Retina (tissue), 1 donor: ENCODE data around the gene STAG1.
"Not testable (repeated sequence)": the region's sequence is repeated elsewhere in the genome, so short reads cannot be mapped to it uniquely, and the experiment has no call there.

Experiments
- DNase-seq: peaks from one replicate; pipeline ENCODE4 v3.0.0-alpha.2; 2016

STAG1 gene

DNA sequence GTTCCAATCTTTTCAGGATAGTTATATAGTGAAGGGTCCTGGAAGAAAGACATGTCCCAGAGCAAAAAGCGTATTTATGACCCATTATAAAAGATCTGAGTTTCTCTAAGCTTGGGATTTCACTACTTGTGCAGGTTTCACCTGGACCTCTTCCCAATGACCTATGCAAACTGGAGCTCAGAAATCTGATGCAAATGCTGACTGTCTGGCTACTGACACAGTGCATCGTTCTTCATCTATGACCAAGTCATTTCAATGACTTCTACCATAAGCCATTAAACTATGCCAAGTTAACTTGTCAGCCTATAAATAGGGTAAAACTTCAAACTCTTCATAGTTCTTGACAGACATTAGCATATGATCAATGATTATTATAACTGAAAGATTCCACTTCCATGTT lies 11.1 kb downstream of the STAG1 start:
- no peak for DNase-seq

DNA sequence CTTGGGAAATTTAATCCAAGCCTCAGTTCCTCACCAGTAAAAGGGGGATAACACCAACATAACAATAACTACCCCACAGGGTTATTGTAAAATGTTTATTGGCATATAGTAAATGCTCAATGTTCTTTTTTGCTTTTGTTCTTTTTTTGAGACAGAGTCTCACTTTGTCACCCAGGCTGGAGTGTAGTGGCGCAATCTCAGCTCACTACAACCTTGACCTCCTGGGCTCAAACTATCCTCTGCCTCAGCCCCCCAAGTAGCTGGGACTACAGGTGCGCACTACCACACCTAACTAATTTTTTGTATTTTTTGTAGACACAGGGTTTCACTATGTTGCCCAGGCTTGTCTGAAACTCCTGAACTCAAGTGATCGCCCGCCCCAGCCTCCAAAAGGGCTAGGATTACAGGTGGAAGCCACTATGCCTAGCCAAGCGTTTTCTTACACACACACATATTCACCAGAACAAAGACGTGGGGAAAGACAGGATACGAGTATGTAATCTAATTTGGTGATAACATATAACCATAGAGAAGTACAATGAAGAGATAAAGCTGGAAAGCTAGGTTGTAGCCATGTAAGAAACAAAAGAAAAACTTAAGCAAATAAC lies 11.7 kb downstream of the STAG1 start:
- no peak for DNase-seq

DNA sequence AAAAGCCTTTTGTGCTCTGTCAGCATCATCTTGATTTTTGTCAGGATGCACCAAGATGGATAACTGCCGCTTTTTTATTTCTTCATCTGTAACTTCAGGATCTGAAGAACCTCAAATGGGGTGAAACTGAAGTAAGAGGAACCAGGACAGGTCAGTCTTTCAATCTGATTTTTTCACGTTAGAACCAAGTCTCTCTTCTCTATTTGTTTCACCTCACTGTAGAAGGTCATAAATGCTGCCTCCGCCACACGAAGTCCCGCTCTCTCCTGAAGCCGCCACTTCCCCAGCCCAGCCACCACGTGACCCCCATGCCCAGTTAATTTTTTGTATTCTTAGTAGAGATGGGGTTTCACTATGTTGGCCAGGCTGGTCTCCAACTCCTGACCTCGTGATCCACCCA lies 15.2 kb downstream of the STAG1 start:
- DNase-seq: not testable (repeated sequence)

DNA sequence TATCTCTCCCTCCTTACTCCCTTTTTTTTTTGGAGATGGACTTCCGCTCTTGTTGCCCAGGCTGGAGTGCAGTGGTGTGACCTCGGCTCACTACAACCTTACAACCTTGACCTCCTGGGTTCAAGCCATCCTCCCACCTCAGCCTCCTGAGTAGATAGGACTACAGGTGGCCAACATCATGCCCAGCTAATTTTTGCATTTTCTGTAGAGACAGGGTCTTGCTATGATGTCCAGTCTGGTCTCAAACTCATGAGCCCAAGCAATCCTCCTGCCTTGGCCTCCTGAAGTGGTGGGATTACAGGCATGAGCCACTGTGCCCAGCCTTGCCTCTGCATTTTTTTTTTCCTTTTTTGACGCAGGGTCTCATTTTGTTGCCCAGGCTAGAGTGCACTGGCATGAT lies 17.1 kb downstream of the STAG1 start:
- no peak for DNase-seq

DNA sequence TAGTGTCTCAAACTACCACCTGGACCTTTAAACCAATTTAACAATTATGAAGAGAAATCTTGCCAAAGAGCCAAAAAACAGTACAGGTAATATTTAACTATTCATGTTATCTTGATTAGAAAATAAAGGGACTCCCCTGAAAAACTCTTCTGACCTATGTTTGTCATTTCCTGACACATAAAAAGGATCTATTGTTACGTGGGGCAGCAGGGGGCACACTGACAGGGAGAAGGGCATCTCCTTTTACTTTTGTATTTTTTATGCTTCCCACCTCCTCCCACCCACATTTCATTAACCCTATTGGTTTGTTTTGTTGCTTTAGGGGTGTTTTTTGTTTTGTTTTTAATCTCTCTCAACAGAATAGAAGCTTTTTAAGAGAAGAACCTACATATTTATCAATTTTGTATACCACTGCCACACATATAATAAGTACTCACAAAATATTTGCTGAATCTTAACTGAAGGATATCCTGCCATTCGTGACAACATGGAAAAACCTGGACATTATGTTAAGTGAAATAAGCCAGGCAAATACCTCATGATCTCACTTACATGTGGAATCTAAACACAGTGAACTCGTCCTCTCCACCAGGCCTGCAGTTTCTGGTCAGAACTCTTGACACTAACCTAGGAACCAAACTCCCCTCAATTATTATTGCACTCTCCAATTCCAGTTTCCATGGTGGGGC lies 17.7 kb downstream of the STAG1 start:
- DNase-seq: no peak

DNA sequence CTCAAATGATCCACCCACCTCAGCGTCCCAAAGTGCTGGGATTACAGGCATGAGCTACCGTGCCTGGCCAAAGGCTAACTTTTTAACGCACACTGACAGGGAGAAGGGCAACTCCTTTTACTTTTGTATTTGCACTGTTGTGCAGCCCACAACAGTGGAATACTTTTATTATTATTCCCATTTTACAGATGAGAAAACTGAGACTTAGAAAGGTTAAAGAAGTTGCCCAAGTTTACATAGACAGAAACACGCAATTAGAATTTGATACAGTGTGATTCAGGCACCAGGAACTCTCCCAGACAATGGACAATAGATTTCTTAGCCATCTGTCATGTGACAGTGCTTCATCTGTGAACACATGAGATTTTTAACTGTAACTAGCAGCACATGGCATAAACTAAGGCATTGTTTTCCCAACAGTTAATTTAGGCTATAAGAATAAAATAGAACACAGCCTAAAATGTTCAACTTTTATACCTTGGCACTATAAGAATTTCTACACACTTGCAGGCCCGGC lies 18.8 kb downstream of the STAG1 start:
- no peak for DNase-seq

DNA sequence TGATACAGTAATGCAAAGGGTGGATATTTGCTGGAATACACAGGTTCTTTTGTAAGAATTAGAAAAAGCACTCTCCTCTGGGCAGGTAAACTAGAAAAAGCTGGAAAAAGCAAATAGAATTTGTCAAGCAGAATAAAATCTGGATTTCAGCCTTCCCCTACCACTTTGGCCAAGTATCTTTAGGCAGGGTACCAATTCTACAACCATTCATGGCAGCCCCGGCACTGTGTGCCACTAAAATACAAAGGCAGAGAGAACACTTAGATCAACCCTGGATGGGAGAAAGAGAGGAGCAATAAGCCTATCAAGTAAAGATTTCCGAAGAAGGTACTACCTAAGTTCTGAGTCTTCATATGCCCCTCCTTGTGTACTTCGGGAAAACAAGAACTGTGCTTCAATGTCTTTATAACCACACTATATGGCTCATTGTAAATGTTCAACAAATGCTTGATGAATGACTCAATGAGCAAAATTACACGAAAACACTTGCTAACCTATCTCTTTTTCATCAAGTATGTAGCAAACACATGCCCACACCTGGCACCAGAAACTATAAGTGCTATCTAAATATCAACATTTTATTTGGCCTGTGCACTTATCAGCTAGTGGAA lies 20.8 kb downstream of the STAG1 start:
- no peak for DNase-seq

DNA sequence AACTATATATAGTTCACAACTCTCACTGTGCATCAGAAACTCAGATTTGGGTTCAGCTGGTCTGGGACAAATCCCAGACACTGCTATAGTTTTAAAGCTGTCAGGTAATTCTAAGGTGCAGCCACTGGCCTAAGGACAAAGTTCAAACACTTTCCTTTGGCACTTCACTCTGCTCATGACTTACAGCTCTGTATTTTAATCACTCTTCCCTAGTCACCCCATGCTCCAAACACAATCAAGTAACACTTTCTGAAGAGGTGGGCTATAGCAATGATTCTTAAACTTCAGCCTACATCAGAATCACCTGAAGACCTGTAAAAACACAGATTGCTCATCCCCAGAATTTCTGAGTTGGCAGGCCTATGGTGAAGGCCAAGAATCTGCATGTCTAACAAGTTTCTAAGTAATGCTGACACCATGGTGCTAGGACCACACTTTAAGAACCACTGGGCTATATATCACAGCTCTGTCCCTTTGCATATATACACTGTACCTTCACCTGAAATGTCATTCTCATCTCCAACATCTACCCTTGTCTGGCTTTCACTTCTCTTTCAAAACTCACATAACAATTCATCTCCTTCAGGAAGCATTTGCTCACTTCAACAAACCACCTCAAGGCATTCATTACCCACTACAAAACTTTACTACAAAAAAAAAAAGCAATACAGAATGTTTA lies 21.4 kb downstream of the STAG1 start:
- no peak for DNase-seq

DNA sequence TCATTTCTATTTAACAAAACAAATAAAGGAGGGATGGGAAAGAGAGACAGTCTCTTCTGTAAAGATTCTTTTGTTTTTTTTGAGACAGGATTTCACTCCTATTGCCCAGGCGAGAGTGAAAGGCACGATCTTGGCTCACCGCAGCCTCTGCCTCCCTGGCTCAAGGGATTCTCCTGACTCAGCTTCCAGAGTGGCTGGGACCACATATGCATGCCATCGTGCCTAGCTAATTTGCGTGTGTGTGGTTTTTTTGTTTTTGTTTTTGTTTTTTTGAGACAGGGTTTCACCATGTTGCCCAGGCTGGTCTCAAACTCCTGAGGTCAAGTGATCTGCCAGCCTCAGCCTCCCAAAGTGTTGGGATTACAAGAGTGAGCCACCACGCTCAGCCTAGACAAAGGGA lies 23.3 kb downstream of the STAG1 start:
- no peak for DNase-seq

DNA sequence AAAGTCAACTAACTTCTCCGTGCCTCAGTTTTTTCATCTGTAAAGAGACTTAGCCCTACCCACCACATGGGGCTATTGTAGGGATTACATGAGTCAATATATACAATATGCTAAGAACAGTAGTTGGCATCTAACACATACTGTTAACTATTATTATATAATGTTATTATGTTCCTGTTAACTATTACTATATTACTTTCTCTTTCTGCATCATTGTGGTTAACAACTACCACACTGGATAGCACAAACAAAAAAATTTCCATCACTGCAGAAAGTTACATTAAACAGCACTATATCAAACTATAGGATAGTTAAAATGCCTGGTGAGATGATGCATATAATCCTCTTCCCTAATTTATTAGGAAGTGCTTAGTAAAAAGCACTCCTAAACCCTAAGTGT lies 23.7 kb downstream of the STAG1 start:
- DNase-seq: no peak

DNA sequence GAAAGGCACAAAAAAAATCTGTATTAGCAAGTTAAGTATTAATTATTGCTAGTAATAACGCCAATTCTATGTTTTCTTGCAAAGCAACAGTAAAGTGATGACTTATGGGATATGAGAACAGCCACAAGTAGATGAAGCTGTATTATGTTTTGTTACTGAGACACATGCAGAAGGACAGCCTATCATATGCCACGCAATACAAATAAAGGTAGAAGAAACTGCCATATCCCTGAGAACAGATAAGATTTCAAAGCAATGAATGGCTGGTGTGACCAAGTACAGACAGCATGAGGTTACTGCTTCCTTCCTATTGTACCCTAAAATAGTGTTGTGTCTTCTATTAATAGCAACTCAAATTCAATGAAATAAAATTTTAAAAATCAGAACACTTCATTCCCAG lies 26.7 kb downstream of the STAG1 start:
- DNase-seq: no peak

DNA sequence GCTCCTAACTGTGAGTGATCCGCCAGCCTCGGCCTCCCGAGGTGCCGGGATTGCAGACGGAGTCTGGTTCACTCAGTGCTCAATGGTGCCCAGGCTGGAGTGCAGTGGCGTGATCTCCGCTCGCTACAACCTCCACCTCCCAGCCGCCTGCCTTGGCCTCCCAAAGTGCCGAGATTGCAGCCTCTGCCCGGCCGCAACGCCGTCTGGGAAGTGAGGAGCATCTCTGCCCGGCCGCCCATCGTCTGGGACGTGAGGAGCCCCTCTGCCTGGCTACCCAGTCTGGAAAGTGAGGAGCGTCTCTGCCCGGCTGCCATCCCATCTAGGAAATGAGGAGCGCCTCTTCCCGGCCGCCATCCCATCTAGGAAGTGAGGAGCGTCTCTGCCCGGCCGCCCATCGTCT lies 29.3 kb downstream of the STAG1 start:
- DNase-seq: not testable (repeated sequence)

DNA sequence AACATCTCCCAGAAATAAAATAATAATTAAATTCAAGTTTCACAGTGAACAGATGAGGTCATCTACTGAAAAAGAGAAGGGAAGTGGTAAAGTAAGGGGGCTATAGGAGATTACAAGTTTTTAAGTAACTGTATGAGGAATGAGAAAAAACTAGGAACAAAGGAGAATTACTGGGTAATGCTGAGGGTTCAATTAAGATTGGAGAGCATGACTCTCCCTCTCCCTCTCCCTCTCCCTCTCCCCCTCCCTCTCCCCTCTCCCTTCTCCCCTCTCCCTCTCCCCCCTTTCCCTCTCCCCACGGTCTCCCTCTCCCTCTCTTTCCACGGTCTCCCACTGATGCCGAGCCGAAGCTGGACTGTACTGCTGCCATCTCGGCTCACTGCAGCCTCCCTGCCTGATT lies 29.8 kb downstream of the STAG1 start:
- not testable (repeated sequence) for DNase-seq

DNA sequence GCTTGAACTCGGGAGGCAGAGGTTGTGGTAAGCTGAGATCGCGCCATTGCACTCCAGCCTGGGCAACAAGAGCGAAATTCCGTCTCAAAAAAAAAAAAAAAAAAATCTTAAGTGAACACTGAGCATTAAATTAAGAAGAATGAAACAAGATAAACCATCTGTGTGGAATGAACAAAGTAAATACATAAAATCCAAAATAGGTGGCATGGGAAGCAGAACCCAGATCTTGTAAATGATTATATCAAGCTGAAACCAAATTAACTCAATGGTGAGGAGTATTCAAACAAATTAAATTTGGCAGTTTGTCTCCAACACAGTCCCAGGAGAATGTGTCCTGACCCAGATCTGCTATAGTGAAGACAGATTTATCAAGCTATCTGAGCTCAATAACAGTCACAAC lies 32.1 kb downstream of the STAG1 start:
- DNase-seq: no peak

DNA sequence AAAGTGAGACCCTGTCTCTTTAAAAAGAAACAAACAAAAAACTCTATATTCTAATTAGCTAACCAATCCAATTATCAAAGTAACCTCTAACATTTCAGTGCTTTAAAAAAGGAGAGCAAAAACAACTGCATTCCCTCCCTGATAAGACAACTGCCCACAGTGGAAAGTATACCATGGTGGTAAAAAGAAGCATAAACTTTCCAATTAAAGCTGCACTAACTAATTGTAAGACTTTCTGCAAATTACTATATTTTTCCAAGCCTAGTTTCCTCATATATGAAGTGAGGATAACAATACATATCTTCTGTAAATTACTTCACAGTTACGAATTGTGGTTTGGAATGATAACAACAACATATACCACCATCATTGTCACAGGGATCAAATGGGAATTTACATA lies 35.5 kb downstream of the STAG1 start:
- DNase-seq: no peak

DNA sequence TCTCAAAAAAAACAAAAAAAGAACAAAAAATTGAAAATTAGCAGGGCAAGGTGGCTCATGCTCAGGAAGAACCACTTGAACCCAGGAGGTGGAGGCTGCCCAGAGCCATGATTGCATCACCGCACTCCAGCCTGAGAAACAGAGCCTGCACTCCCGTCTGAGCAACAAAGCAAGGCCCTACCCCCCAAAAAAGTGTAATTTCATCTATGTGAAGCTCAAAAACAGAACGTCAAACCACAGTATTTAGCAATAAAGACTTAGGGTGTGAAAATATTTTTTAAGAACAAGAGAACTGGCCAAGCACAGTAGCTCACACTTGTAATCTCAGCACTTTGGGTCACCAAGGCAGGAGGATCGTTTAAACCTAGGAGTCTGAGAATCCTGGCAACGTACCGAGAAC lies 38.2 kb downstream of the STAG1 start:
- DNase-seq: no peak

DNA sequence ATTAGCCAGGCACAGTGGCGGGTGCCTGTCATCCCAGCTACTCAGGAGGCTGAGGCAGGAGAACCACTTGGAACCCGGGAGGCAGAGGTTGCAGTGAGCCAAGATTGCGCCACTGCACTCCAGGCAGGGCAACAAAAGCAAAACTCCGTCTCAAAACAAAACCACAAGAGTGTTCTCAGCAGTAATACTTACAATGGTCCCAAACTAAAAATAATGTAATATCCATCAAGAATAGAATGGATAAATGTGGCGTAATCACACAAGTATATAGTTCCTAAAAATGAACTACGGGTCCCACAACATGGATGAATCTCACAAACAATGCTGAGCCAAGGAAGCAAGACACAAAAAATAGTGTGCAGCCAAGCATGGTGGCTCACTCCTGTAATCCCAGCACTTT lies 39.2 kb downstream of the STAG1 start:
- DNase-seq: no peak

DNA sequence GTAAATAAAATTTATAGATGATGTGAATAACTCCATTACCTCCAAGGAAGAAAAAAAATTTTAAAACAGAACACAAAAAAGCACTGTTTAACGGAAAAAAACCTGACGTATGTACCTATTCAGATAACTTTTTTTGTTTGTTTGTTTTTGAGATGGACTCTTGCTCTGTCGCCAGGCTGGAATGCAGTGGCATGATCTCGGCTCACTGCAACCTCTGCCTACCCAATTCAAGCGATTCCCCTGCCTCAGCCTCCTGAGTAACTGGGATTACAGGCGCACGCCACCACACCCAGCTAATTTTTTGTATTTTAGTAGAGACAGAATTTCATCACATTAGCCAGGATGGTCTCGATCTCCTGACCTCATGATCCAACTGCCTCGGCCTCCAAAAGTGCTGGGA lies 40.3 kb downstream of the STAG1 start:
- DNase-seq: not testable (repeated sequence)

DNA sequence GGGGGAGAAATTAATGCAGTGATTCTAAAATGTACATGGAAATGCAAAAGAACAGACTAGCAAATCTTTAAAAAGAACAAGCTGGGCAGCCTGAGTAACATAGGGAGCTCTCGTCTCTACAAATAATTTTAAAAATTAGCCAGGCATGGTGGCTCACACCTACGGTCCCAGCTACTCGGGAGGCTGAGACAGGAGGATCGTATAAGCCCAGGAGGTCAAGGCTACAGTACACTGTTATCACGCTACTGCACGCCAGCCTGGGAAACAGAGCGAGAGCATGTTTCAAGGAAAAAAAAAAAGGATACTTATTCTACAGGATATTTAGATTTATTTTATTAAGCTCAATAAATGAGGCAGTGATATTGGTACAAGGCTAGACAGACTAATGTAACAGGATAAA lies 40.9 kb downstream of the STAG1 start:
- DNase-seq: no peak

DNA sequence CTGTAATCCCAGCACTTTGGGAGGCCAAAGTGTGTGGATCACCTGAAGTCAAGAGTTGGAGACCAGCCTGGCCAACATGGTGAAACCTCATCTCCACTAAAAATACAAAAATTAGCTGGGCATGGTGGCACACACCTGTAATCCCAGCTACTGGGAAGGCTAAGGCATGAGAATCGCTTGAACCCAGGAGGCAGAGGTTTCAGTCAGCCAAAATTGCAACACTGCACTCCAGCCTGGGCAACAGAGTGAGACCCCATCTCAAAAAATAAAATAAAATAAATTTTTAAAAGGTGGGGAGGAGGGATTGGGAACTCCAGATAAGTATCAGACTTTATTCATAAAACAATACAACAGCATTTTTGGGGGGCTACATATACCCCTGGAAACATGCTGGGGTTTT lies 42.4 kb downstream of the STAG1 start:
- DNase-seq: not testable (repeated sequence)

DNA sequence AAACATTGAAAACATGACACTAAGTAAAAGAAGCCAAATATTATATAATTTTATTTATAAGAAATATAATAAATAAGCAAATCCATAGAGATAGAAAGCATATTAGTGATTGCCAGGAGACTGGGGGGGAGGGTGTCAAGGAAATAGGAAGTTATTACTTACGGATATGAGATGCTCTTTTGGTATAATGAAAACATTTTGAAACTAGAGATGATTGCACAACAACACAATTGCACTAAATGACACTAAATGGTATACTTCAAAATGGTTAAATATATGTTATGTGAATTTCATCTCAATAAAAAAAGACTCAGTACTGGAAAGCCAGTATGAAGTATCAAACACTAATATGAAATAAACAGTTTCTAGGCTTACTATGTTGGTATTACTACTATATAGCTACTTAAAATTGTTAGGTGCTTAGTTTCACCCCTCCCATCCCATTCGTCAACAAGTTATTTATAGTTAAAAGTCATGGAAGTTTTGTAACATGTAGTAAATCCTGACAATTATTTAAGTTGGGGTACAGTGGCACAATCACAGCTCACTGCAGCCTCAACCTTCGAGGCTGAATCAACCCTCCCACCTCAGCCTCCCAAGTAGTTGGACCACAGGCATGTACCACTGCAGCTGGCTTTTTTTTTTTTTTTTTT lies 43.7 kb downstream of the STAG1 start:
- no peak for DNase-seq

DNA sequence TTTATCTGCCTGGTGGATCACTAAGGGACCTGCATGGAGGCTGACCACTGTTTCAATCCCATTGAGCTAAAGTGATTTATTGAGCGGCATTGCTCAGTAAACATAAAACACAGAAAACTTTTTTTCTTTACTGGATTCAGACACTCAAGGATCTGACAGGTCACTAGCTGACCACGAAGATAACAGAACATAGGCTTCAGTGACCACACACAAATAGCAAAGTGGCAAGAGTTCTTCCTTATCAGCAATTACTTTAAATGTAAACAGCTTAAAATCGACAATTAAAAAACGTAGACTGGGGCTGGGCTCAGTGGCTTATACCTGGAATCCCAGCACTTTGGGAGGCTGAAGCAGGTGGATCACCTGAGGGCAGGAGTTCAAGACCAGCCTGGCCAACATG lies 48.7 kb downstream of the STAG1 start:
- no peak for DNase-seq

DNA sequence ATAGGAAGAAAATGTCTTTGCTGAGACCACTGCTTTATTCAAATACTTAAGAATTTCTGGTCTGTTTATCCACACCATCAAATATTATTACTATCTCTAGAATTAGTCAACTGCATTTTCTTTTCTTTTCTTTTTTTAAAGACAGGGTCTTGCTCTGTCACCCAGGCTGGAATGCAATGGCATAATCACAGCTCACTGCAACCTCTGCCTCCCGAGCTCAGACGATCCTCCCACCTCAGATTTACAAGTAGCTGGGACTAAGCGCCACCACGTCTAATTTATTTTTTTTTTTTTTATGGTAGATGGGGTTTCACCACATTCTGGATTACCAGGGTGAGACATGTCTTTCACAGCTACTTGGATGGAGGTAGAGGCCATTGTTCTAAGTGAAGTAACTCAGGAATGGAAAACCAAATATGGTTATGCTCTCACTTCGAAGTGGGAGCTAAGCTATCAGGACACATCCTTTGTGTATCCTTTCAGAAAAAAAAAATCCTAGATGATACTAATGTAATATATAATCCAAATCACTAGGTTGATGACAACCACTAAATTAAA lies 52.8 kb downstream of the STAG1 start:
- DNase-seq: no peak
